Gastrocnemius medialis (tissue), 4 donors: Measurements from ENCODE around the gene ACTC1. TPM values are rescaled to one million over a fixed set of nuclear protein-coding genes. Genes with fewer than 3 reads are reported as not detected.

Experiments used
- ATAC-seq, 2 donors: fragments of 150-250 bp; one replicate each; pipeline ENCODE4 v1.9.1; 2016
- DNase-seq, 2 donors: peaks; one replicate each; pipeline ENCODE4 v3.0.0-alpha.2; 2019
- H3K27ac ChIP-seq, 4 donors: fragments of 200-600 bp; sonication (generic); 1 replicate in 1 of 4; 2 replicates in 3 of 4; pipeline ENCODE4 v1.5.1; 2016 to 2018; ENCODE audit warnings: mild to moderate bottlenecking in 2 of 4, moderate library complexity in 1 of 4
- H3K27me3 ChIP-seq, 3 donors: fragments of 200-600 bp; sonication (generic) in 2 of 3; 1 replicate in 1 of 3; 2 replicates in 2 of 3; pipeline versions ENCODE4 v1.5.1 to v1.6.0; 2016 to 2019; ENCODE audit warnings: mild to moderate bottlenecking in 1 of 3, moderate library complexity in 1 of 3
- H3K36me3 ChIP-seq, 2 donors: fragments of 200-600 bp; sonication (generic) in 1 of 2; one replicate each; pipeline ENCODE4 v1.5.1; 2017 to 2018
- H3K4me1 ChIP-seq, 2 donors: fragments of 200-600 bp; sonication (generic) in 1 of 2; one replicate each; pipeline ENCODE4 v1.5.1; 2016 to 2017; ENCODE audit warnings: mild to moderate bottlenecking in 2 of 2
- H3K4me3 ChIP-seq, 4 donors: fragments of 200-600 bp; sonication (generic) in 3 of 4; 1 replicate in 1 of 4; 2 replicates in 3 of 4; pipeline ENCODE4 v1.5.1; 2016 to 2019; ENCODE audit warnings: mild to moderate bottlenecking in 2 of 4
- H3K9me3 ChIP-seq, 3 donors: fragments of 200-600 bp; sonication (generic) in 2 of 3; 1 replicate in 1 of 3; 2 replicates in 2 of 3; pipeline ENCODE4 v1.5.1; 2016 to 2019
- POLR2A ChIP-seq, 2 donors: fragments of 450-650 bp; IDR thresholded peaks; one replicate each; pipeline ENCODE4 v1.6.1; 2017; ENCODE audit warnings: antibody characterized with exemption in 2 of 2, mild to moderate bottlenecking in 2 of 2, moderate library complexity in 2 of 2
- in situ Hi-C, 4 donors: fragments of 200-750 bp; cut with MboI; loops; one replicate each; pipeline versions ENCODE4 v1.15.0 to v1.8.0; 2017; ENCODE audit warnings: low sequenced_read_pairs in 4 of 4
- intact Hi-C: fragments of 100-400 bp; cut with DNase I; formaldehyde crosslinking; loops from one replicate; pipeline ENCODE4 v1.15.1; 2023; ENCODE audit warnings: low total_unique reads
- total RNA-seq, 4 donors: library from RNA; depleted of rRNA; stranded (reverse); fragments of >200 nt; gene quantifications; one replicate each; pipeline versions ENCODE4 v1.1.0 to v1.2.3, GENCODE V29; 2016
- TF ChIP-seq, protein P1 (sequence below), 5 experiments: fragments of 450-650 bp in 3 of 5; fragments of 200-600 bp in 2 of 5; sonication (generic) in 2 of 5; IDR thresholded peaks in 4 of 5; conservative IDR thresholded peaks in 1 of 5; 1 replicate in 4 of 5; 2 replicates in 1 of 5; pipeline ENCODE4 v1.5.1; 2016 to 2019; ENCODE audit warnings: antibody characterized with exemption in 5 of 5, mild to moderate bottlenecking in 3 of 5, moderate library complexity in 3 of 5

The ACTC1 gene
- total RNA-seq, 4 donors from 2014 or later, result 5.6 to 449 (median 78.0) TPM

DNA sequence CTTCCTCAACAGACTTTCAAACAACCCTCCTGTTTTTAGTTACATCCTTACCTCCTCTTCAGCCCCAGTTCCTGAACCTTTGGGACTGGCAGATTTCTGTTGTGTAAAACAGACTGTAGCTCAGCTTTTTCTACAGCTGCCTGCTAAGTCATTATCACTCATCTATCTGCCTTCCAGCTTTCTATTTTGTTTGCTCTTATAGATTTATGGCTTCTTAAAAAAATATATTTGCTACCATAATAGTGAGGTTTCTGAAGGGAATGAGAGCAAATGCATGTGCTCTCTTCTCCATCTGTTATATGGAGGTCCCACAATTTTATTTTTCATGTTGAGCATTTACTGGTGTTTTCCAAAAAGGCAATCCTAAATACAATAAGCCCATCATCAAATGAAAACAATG lies 22.3 kb downstream of the ACTC1 start:
- no peaks in the 10 kb centered on the region for H3K36me3 ChIP-seq
- ATAC-seq, result no peak
- H3K27ac ChIP-seq, result no peak overlapping the region
- TF ChIP-seq POLR2A (IDR thresholded peaks at IDR 0.05), result no peak
- TF ChIP-seq, protein P1, sequence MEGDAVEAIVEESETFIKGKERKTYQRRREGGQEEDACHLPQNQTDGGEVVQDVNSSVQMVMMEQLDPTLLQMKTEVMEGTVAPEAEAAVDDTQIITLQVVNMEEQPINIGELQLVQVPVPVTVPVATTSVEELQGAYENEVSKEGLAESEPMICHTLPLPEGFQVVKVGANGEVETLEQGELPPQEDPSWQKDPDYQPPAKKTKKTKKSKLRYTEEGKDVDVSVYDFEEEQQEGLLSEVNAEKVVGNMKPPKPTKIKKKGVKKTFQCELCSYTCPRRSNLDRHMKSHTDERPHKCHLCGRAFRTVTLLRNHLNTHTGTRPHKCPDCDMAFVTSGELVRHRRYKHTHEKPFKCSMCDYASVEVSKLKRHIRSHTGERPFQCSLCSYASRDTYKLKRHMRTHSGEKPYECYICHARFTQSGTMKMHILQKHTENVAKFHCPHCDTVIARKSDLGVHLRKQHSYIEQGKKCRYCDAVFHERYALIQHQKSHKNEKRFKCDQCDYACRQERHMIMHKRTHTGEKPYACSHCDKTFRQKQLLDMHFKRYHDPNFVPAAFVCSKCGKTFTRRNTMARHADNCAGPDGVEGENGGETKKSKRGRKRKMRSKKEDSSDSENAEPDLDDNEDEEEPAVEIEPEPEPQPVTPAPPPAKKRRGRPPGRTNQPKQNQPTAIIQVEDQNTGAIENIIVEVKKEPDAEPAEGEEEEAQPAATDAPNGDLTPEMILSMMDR (IDR thresholded peaks at IDR 0.05 in 4 of 5, conservative IDR thresholded peaks at IDR 0.05 in 1 of 5), result no peak
- intact Hi-C loops, result no loop called here
- no peak for DNase-seq
- no peaks in the 10 kb centered on the region for H3K4me1 ChIP-seq
- in situ Hi-C loops, result no loop called here
- no peaks in the 10 kb centered on the region for H3K27me3 ChIP-seq
- H3K9me3 ChIP-seq, result no peaks in the 10 kb centered on the region
- no peak overlapping the region for H3K4me3 ChIP-seq

DNA sequence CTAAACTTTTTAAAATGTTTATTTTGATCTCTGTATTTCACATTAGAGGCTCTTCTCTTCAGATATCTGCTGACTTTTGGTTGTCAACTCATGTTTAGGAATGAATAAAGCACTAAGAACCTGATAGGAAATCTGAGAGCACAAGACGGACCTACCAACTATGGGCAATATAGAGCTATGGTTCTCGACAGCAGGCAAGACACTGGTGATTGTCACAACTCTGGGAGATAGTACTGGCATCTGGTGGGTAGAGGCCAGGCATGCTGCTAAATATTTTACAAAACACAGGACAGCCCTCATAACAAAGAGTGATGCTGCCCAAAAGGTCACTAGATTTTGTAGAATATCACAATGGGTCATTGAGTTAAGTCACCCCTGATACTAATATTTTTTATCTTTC lies 23.0 kb downstream of the ACTC1 start:
- Histone ChIP-seq H3K27me3 (no peaks in the 10 kb centered on the region), H3K4me3 (no peak overlapping the region), H3K4me1 (no peaks in the 10 kb centered on the region), H3K36me3 (no peaks in the 10 kb centered on the region), H3K27ac (no peak overlapping the region), H3K9me3 (no peaks in the 10 kb centered on the region)
- in situ Hi-C loops (no loop called here), intact Hi-C loops (no loop called here)
- ATAC-seq (no peak), DNase-seq (no peak)
- no peak for TF ChIP-seq POLR2A (IDR thresholded peaks at IDR 0.05)
- TF ChIP-seq, protein P1 (IDR thresholded peaks at IDR 0.05 in 4 of 5, conservative IDR thresholded peaks at IDR 0.05 in 1 of 5), result no peak

DNA sequence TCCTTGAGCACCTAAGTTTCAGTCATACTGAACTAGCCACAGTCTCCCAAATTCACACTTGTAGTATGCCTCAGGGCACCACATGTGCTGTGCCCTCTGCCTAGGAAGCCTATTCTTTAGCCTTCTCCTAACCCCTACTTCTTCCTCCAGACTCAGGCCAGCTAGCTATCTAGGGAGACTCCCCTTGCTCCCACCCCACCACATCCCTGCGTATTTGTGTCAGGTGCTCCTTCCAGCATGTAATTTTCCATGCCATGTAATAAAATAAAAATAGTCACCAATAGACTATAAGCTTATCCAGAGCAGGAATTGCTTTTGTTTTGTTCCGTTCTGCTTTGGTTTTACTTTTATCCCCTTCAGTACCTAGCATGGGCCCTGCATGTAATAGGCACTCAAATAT lies 25.6 kb downstream of the ACTC1 start:
- TF ChIP-seq, protein P1 (IDR thresholded peaks at IDR 0.05 in 4 of 5, conservative IDR thresholded peaks at IDR 0.05 in 1 of 5), result no peak
- no peaks in the 10 kb centered on the region for H3K4me1 ChIP-seq
- in situ Hi-C loops (no loop called here), intact Hi-C loops (no loop called here)
- ATAC-seq, result no peak
- no peaks in the 10 kb centered on the region for H3K9me3 ChIP-seq
- DNase-seq, result no peak
- H3K4me3 ChIP-seq, result no peak overlapping the region
- H3K27me3 ChIP-seq, result no peaks in the 10 kb centered on the region
- no peaks in the 10 kb centered on the region for H3K36me3 ChIP-seq
- no peak overlapping the region for H3K27ac ChIP-seq

DNA sequence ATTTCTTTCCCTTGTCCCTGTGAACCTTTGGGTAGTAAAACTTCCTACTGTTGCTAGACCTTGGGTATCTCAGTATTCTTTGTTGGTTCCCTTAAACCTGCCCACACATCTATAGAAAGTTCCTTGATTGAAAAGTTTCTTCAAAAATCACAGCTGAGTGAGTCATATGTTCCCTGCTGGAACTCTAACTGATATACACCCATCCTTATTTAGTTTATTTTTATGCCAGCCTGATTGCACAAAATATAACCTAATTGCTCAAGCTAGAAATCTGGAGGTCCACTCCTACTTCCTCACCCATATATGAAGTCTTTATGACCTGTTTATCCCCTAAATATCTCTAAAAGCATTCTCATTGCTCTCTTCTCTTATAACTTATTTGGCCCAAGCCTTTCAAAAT lies 26.8 kb downstream of the ACTC1 start:
- Histone ChIP-seq H3K27me3 (no peaks in the 10 kb centered on the region), H3K36me3 (no peaks in the 10 kb centered on the region), H3K9me3 (no peaks in the 10 kb centered on the region), H3K27ac (no peak overlapping the region), H3K4me3 (no peak overlapping the region), H3K4me1 (no peaks in the 10 kb centered on the region)
- in situ Hi-C loops (no loop called here), intact Hi-C loops (no loop called here)
- TF ChIP-seq, protein P1 (IDR thresholded peaks at IDR 0.05 in 4 of 5, conservative IDR thresholded peaks at IDR 0.05 in 1 of 5), result no peak
- TF ChIP-seq POLR2A (IDR thresholded peaks at IDR 0.05), result no peak
- ATAC-seq (no peak), DNase-seq (no peak)

DNA sequence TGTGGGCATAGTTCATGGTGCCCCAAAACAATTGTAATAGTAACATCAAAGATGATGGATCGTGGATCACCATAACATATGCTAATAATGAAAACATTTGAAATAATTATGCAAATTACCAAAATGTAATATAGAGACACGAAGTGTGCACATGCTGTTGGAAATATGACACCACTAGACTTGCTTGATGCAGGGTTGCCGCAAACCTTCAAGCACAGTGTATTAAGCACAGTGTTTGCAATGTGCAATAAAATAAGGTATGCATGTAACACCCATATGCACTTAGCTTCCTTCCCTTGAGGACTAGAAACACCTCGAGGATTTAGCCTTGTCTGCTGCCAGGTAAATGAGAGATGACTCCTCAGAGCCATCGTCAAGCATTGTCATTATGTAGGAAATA lies 29.6 kb downstream of the ACTC1 start:
- intact Hi-C loops (no loop called here), in situ Hi-C loops (no loop called here)
- Histone ChIP-seq H3K27me3 (no peaks in the 10 kb centered on the region), H3K36me3 (no peaks in the 10 kb centered on the region), H3K4me3 (no peak overlapping the region), H3K4me1 (no peaks in the 10 kb centered on the region), H3K9me3 (no peaks in the 10 kb centered on the region), H3K27ac (no peak overlapping the region)
- TF ChIP-seq, protein P1 (IDR thresholded peaks at IDR 0.05 in 4 of 5, conservative IDR thresholded peaks at IDR 0.05 in 1 of 5), result no peak
- no peak for TF ChIP-seq POLR2A (IDR thresholded peaks at IDR 0.05)
- no peak for ATAC-seq
- no peak for DNase-seq
